Skeletal muscle satellite cell (primary cell): ENCODE results near the gene PTPRG.
"Not testable (repeated sequence)": the region's sequence is repeated elsewhere in the genome, so short reads cannot be mapped to it uniquely, and the experiment has no call there.

Experiments used
- H3K27me3 ChIP-seq: 2 replicates; pipeline ENCODE4 v1.7.0; 2013; ENCODE audit warnings: low read length; ENCODE audit not compliant: control insufficient read depth, insufficient read depth
- H3K36me3 ChIP-seq: 2 replicates; pipeline ENCODE4 v1.7.0; 2013; ENCODE audit warnings: mild to moderate bottlenecking, control low read depth, low read length; ENCODE audit not compliant: insufficient read depth
- H3K4me1 ChIP-seq: 2 replicates; pipeline ENCODE4 v1.7.0; 2013; ENCODE audit warnings: low read length; ENCODE audit not compliant: control insufficient read depth, insufficient read depth
- H3K4me2 ChIP-seq: 2 replicates; pipeline ENCODE4 v1.7.0; 2013; ENCODE audit warnings: mild to moderate bottlenecking, low read length
- H3K4me3 ChIP-seq: 2 replicates; pipeline ENCODE4 v1.7.0; 2013; ENCODE audit warnings: low read length
- H3K9ac ChIP-seq: 2 replicates; pipeline ENCODE4 v1.7.0; 2013; ENCODE audit warnings: mild to moderate bottlenecking, low read depth, low read length, moderate library complexity
- H3K9me3 ChIP-seq: replicated peaks from 2 replicates; pipeline ENCODE4 v1.7.0; 2013; ENCODE audit warnings: mild to moderate bottlenecking, control low read depth, low read length

Gene PTPRG

GRCh38 chr3:61535826-61536225 lies 25.5 kb upstream of the PTPRG start:
- Histone ChIP-seq H3K4me2 (no peak overlapping the region), H3K4me1 (no peaks in the 10 kb centered on the region), H3K4me3 (no peak overlapping the region), H3K27me3 (peaks cover 14% of the 10 kb centered on the region), H3K9me3 (no peaks in the 10 kb centered on the region), H3K36me3 (no peaks in the 10 kb centered on the region), H3K9ac (no peak overlapping the region)

DNA sequence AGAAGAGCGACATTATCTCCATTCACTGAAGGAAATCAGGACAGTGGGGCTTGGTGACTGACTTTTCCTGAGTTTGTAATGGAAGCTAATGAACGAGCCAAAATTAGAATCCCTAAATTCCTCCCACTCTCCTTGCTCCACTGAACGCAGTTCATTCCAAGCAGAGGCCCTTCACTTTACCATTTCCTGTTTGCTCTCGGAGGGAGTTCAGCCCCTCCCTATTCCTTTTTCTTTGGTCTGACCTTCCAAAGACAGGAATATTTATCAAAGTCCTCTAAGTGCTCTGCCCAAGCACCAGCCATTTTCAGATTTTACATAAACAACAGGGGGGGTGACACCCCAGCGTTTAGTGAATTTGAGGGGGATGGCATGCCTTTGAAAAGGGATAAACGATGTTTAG lies 24.0 kb upstream of the PTPRG start:
- H3K36me3 ChIP-seq = no peaks in the 10 kb centered on the region
- no peaks in the 10 kb centered on the region for H3K4me1 ChIP-seq
- no peaks in the 10 kb centered on the region for H3K27me3 ChIP-seq
- H3K9me3 ChIP-seq = no peaks in the 10 kb centered on the region
- no peak overlapping the region for H3K4me2 ChIP-seq
- H3K9ac ChIP-seq = no peak overlapping the region
- no peak overlapping the region for H3K4me3 ChIP-seq

DNA sequence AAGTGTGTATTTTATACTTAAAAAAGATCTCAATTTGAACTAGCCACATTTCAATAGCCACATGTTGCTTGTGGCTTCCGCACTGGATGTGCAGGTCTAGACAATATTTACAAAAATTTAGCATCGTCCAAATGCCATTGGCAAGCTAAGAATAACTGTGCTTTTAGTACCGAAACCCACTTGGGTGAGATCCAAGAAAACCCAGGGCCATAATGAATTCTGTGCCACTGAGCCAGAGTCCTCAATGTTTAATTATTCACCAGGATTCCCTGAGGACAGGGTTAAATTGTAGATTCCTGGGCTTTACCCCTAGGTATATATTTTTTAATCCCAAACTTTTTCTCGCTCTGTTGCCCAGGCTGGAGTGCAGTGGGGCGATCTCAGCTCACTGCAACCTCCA lies 22.9 kb upstream of the PTPRG start:
- H3K36me3 ChIP-seq = no peaks in the 10 kb centered on the region
- H3K9me3 ChIP-seq = no peaks in the 10 kb centered on the region
- no peak overlapping the region for H3K4me3 ChIP-seq
- no peaks in the 10 kb centered on the region for H3K4me1 ChIP-seq
- H3K27me3 ChIP-seq = no peaks in the 10 kb centered on the region
- H3K9ac ChIP-seq = no peak overlapping the region
- no peak overlapping the region for H3K4me2 ChIP-seq

- no peak overlapping the region for H3K9ac ChIP-seq
- no peaks in the 10 kb centered on the region for H3K4me1 ChIP-seq
- H3K27me3 ChIP-seq = no peaks in the 10 kb centered on the region
- H3K4me3 ChIP-seq = no peak overlapping the region
- no peak overlapping the region for H3K4me2 ChIP-seq
- no peaks in the 10 kb centered on the region for H3K36me3 ChIP-seq
- no peaks in the 10 kb centered on the region for H3K9me3 ChIP-seq
Measured at GRCh38 chr3:61541694-61542093, 19.7 kb upstream of the PTPRG start.

- Histone ChIP-seq H3K4me2 (no peak overlapping the region), H3K36me3 (no peaks in the 10 kb centered on the region), H3K9me3 (no peaks in the 10 kb centered on the region), H3K27me3 (no peaks in the 10 kb centered on the region), H3K4me3 (no peak overlapping the region), H3K4me1 (no peaks in the 10 kb centered on the region), H3K9ac (no peak overlapping the region)
Measured at GRCh38 chr3:61545716-61546115, 15.7 kb upstream of the PTPRG start.

- H3K4me1 ChIP-seq = no peaks in the 10 kb centered on the region
- H3K4me2 ChIP-seq = no peak overlapping the region
- H3K9ac ChIP-seq = no peak overlapping the region
- no peaks in the 10 kb centered on the region for H3K27me3 ChIP-seq
- no peak overlapping the region for H3K4me3 ChIP-seq
- H3K36me3 ChIP-seq = no peaks in the 10 kb centered on the region
- no peaks in the 10 kb centered on the region for H3K9me3 ChIP-seq
Measured at GRCh38 chr3:61547625-61548024, 13.7 kb upstream of the PTPRG start.

DNA sequence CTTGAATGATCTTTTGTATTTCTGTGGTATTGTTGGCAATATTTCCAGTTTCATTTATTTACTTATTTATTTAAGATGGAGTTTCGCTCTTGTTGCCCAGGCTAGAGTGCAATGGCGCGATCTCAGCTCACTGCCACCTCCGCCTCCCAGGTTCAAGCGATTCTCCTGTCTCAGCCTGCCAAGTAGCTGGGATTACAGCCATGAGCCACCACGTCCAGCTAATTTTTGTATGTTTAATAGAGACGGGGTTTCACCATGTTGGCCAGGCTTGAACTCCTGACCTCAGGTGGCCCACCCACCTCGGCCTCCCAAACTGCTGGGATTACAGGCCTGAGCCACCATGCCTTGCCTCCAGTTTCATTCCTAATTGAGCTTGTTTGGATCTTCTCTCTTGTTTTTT lies 8.7 kb upstream of the PTPRG start:
- H3K4me2 ChIP-seq, H3K4me3 ChIP-seq, H3K9ac ChIP-seq, H3K4me1 ChIP-seq, H3K9me3 ChIP-seq, H3K36me3 ChIP-seq, H3K27me3 ChIP-seq: not testable (repeated sequence)

DNA sequence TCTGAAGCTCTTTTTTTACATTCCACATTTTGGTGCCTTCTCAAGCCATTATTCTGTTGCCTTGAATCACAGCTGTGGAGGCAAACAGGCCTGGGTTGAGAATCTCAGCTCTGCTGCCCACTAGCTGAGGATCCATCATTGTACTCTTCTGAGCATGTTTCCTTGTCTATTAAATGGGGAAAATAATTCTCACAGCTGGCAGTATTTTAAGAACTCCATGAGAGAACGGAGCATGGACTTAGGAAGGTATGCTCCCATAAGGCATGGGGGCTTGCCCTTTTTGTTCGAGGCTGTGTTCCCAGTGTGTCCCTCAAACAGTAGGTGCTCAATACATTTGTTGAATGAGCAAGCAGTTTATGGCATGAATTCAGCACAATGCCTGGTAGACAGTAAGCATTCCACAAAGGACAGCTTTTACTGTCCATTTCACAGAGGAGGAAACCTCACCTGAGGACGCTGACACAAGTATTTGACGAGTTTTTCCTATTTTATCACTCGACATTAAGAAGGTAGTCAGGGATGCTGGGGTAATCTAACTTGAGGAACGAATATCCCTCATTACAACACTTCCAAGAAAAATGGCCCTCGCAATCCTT lies 2.1 kb upstream of the PTPRG start:
- peak overlapping the region; percentile 100 for H3K4me2 ChIP-seq
- no peaks in the 10 kb centered on the region for H3K9me3 ChIP-seq
- H3K4me1 ChIP-seq = peaks cover 15% of the 10 kb centered on the region
- no peak overlapping the region for H3K9ac ChIP-seq
- no peaks in the 10 kb centered on the region for H3K36me3 ChIP-seq
- H3K27me3 ChIP-seq = no peaks in the 10 kb centered on the region
- H3K4me3 ChIP-seq = no peak overlapping the region

DNA sequence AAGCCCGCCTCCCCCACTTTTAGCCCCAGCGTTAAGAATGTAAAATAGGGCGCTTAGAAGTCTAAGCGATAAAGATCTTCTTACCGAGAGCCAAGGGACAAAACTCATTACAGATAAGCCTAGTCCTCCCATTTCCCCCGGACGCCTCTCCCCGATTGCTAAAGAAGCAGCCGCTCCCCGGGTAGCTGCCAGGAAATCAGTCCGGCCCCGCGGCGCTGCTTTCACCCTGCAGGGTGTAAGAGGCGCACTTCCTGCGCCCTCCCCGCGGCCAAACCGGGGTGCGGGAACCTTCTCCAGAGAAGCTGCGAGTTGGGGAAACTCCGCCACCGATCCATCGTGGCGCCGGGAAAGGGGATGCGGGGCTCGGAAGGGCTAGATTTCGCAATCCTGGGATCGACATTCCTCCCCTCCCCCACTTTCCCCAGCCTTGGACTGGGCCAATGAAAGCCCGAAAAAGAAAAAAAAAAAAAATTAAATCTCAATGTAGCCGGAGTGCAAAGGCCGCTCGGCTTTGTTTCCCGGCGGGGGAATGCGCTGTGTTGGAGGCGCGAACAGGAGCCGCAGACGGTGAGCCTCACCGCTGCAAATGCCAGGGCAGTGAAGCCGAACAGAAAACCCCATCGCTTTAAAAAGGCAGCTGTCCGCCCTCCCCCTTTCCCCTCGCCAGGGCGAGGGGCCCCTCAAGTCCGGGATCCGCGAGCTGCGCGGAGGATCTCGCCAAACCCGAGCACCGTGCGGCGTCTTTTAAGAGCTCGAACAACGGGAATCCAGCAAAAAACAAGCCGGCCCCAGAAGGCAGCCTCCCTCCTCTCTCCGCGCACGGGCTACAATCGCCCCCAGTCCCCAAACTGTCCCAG lies 626 bp upstream of the PTPRG start:
- Histone ChIP-seq H3K9ac (peak overlapping the region; percentile 96), H3K9me3 (no peaks in the 10 kb centered on the region), H3K36me3 (no peaks in the 10 kb centered on the region), H3K4me3 (peak overlapping the region; percentile 89), H3K27me3 (no peaks in the 10 kb centered on the region), H3K4me2 (peak overlapping the region; percentile 100), H3K4me1 (peaks cover 28% of the 10 kb centered on the region)

- Histone ChIP-seq H3K4me1 (peaks cover 32% of the 10 kb centered on the region), H3K4me2 (peak overlapping the region; percentile 100), H3K36me3 (no peaks in the 10 kb centered on the region), H3K9me3 (no peaks in the 10 kb centered on the region), H3K9ac (peak overlapping the region; percentile 96), H3K4me3 (peak overlapping the region; percentile 89), H3K27me3 (no peaks in the 10 kb centered on the region)
Measured at GRCh38 chr3:61562042-61562720, 810 bp downstream of the PTPRG start.

- peak overlapping the region; percentile 100 for H3K4me2 ChIP-seq
- H3K4me3 ChIP-seq = peak overlapping the region; percentile 89
- H3K9me3 ChIP-seq = no peaks in the 10 kb centered on the region
- no peaks in the 10 kb centered on the region for H3K27me3 ChIP-seq
- peaks cover 32% of the 10 kb centered on the region for H3K4me1 ChIP-seq
- peak overlapping the region; percentile 96 for H3K9ac ChIP-seq
- H3K36me3 ChIP-seq = no peaks in the 10 kb centered on the region
Measured at GRCh38 chr3:61562721-61563312, 1.4 kb downstream of the PTPRG start.
